SKM-1 (cell line): ENCODE measurements around the gene CHST15.
"Not testable (repeated sequence)": the region's sequence is repeated elsewhere in the genome, so short reads cannot be mapped to it uniquely, and the experiment has no call there.

Experiments
- DNase-seq: peaks from one replicate; lab custom pipeline; 2025; ENCODE audit not compliant: unreplicated experiment; lab: John Stamatoyannopoulos, UW

The CHST15 gene

DNA sequence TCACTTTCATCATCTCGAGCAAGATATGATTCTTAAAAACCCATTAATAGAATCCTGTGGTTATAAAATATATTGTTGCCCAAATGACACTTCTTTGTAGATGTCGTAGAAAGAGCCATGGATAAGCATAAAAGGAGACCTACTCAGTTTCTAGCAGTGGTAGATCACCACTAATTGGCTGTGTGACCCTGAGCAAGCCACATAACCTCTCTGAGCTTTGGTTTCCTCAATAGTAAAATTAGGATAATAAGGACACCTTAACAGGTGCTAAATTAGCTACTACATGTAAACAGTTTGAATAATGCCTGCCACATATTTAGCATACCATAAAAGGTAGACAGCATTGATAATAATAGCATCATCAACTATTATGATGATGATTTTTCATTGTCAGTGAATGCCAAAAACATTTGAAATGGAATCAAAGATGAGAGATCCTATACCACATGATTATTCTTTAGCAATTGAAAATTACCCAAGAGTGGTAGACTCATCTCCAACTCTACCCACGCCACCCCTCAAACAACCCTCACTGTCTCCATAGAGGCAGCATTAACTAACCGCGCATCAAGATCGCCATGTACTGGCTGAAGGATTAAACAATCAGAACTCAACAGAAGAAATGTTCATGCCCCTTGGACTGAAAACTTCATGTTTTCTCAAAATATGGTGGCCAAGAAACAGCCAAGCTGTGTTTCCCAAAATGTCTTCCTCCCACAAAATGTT is 45.8 kb downstream of the CHST15 start:
- no peak for DNase-seq

DNA sequence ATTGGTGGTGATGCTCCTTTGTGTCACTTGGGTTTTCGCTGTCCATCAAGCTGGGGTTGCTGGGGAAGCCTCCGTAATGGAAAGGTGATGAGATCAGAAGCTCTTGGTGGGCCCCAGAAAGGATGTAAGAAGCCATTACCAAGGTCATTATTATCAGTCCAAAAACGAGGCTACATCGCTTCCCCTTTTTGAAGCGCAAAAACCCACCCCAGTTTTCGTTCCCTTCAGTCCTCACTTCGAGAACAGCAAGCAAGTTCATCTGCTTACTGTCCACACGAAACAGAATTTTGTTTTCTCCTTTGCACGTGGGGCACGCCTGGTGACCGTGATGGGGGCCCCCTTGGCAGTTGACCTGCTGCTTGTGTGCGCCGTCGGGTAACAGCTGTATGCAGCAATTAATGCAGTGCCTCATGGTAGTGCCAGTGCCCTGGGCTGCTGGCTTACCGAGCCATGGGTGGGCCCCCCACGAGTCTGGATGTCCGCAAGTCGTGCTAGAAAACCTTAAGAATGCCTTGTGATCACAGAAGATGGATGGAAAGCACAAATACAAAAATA is 47.5 kb downstream of the CHST15 start:
- no peak for DNase-seq

DNA sequence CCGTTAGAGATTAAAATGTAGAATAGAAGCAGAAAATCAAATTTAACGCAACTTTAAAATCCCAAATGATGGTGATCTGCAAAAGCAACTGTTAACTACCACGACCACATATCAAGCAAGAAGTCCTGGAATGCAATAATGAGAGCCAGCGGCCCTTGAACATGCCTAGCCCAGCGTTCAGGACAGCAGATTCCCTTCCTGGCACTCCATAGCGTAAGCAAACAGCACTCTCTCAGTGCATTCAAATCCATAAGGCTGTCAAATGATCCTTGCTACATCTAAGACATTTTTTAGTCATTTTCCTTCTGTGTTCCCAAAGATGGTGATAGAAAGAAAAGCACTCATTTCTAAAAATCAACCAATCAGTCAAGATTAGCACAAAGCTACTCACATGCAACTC is 48.1 kb downstream of the CHST15 start:
- DNase-seq, result no peak

DNA sequence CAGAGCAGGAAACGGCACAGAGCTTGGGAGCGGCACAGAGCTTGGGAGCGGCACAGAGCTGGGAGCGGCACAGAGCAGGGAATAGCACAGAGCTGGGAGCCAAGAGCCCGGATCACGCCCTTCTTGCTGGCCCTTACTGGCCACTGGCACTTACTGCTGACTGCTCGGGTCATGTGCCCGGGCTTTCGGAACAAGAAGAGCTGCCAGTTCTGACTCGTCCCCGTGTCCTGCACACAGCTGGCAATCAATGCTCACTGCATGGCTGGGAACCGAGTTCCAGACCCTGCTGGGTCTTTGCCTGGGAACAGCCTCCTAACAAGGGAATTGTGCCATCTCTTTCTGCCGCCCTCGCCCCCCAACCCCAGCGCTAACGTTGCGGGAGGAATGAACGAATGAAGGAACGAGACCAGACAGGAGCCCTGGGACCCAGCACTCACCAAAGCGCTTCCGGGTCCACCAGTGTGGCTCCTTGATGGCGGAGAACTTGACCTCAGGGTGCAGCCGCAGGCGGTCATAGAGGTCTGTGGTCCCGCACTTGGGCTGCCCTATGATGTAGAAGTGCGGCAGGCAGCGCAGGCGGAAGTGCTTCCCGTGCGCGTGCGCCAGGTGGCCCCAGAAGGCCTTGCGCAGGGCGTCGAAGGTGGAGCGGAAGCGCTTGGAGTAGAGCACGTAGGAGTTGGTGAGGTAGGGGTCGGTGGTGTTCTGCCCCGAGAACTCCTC is 49.1 kb downstream of the CHST15 start:
- DNase-seq, result no peak

DNA sequence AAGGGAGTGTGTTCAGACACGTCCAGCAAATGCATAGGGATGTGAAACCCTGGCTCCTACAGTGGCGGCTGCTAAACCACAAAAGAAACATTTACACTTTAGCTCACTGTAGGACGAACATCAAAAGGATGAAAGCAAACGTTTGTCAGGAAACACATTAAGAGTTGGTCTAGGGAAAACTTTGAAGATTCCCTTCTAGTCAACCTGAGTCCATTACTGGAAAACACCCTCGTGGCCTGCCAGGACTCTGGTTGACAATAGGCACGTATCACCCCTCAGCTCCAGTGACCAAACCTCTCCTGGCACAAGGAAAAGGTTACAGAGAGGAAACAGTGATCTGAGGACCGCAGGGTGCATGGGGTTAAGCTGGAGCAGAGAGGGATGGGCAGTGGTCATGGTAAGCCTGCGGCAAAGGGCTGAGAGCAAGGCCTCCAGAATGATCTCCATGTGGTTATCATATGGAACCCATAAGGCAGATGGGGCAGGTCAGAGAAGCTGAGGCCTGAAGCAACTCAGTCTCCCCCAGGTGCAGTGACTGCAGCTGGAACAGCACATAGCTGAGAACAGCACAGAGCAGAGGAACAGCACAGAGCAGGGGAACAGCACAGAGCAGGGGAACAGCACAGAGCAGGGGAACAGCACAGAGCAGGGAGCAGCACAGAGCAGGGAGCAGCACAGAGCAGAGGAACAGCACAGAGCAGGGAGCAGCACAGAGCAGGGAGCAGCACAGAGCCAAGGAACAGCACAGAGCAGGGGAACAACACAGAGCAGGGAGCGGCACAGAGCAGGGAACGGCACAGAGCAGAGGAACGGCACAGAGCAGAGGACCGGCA is 49.9 kb downstream of the CHST15 start:
- DNase-seq, result no peak

DNA sequence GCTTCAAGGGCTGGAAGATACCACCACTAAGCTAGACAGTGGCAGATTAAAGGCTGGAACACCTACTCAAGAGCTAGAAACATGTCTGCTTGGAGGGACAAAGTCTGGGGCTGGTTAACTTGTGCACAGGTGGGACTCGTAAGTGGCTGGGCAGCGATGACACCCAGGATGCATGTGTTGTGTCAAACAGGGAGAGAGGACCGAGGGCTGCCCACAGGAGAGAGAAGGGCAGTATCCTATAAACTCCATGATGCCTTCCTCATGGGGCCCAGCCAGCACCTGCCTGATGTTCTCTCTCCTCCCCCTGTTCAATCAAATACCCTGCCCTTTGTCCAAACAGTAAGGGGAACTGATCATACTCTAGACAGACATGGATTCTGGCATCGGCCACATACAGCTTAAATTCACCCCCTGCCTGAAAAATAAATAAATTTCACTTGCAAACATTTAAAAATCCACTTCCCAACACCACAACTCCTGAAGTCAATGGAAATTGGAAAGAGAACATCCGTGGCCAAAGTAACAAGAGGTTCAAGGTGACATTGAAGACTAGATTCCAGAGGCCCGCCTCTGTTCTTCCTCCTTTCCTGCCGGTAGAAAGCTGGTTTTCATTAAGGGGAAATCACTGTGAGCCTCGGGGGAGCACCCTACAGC is 50.6 kb downstream of the CHST15 start:
- DNase-seq, result no peak

DNA sequence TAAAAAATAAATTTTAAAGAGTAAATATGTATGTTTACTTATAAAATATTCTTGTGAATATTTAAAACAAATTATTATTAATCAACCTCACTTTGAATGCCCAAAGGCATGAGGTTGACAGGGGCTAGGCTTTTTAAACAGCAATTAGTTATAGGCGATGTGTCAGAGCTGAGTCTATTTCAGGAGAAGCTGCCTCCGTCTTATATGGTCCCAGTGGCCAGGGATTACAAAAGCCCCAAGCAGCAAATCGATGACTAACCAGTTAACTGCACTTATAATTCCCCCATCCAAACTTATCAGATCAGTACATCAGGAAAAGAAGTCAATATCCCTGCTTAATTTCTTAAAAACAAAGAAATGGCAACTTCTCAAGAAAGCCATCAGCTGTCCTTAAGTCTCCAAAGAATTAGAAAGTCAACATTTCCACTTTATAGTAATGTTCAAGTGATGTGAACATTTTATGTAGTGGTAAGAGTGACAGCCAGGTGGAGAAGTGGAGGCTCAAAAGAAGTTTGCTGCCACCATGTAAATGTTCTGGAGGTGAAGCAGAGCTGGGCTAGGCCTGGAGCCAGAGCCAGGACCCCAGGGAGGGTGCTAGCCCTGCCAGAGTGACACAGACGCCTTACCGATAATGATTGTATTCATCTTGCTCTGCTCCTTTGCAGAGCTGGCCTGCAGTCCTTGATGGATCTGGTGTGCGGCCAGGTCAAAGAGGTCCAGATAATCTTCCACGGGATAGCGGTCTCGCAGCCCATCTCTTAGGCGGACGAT is 51.5 kb downstream of the CHST15 start:
- DNase-seq, result no peak

DNA sequence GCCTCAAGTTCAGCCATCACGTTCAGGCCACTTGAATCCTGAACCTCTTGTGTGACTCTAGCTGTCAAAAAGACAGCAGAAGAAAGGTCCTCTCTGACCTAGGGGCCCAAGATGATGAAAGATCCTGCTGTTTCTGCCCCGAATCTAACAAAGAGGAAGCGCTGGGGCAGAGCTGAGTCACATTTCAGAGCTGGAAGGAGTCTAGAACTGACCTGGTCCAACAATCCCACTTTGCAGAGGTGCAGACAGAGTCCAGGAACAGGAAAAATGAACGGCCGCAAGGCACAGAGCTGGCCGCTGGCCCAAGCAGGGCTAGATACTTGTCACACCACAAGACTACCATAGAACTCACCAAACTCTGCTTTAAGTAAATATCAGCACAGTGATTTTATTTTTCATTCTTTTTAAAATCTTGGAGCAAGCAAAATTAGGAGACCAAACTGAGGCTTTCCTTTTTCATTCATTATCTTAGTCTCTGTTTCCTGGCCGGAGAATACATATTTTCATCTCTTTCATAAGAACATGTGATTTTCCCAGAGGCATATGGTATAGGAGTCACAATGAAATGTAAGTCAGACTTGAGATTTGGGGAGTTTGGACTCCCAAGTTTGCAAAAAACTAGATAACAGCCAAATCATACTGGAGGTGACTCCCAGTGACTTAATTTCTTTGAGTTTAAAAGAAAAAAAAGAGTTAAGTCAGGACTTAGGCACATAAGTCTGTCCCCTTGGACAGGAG is 52.8 kb downstream of the CHST15 start:
- peak; percentile 53 for DNase-seq

DNA sequence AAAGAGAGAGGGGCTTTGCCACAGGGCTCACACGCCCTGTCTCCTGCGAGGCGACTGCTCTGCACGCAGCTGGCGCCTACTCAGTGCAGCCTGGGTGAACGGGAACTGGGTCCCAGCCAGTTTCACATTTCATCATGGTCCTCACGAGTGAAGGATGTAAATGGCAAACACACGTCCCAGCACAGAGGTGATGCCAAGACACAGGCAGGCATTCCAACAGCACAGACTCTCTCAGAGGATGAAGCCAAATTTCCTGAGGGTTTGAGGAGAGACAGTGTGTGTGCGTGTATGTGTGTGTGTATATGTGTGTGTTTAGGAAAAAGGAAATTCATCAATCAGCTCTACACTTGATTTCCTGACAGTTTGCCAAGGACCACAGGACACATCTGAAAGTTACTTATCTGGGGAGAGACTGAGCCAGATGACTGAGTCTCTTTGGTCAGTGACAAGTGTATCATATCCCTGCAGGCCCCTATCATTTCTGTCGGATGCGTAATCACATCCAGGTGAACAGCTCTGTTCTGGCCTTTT is 53.9 kb downstream of the CHST15 start:
- DNase-seq, result no peak

DNA sequence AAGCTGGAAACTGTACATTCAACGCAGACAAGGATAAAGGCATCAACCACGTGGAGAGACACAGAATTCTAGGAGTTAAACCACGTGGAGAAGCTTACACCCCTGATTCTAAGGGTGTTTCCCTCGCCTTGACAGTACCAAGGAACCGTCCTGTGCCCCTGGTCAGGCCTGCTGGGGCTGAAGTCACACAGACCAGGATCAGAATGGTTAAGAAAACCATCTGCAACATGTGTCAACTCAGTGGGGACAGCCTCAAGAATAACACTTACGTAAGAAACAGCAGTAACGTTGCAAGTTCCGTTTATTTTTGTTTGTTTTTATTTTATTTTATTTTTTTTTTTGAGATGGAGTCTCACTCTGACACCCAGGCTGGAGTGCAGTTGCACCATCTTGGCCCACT is 55.6 kb downstream of the CHST15 start:
- DNase-seq, result no peak

DNA sequence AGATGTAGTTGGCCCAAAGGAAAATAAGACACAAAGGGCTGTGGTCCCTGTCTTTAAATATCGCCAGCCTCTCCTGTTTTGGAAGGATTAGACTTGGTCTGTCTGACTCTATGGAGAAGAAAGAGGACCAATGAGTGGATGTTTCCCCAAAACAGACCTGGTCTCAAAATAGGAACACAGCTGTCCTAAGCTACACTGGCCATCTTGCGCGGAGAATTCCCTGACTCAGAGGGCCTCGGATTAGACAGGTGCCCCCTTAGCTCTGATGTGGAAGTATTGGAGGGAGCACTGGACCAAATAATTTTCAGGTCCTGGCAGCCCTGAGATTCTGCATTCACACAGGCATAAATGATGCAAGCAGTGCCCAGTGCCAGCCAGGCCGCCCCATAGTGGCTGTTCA is 56.1 kb downstream of the CHST15 start:
- no peak for DNase-seq

DNA sequence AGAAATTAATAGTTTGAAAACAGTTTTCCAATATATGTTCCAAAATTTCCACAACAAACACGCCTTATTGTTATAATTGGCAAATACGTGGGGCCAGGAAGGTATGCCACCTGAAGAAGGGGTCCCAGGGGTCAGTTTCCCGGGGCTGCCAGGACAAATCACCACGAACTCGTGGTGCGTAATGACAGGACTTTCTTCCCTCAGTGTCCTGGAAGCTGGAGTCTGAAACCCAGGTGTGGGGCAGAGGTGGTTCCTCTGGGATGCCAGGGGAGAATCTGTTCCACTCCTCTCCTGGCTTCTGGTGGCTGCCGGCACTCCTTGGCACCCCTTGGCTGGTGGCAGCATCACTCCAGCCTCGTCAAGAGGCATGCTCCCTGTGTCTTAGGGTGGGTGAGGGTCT is 56.7 kb downstream of the CHST15 start:
- DNase-seq, result no peak

DNA sequence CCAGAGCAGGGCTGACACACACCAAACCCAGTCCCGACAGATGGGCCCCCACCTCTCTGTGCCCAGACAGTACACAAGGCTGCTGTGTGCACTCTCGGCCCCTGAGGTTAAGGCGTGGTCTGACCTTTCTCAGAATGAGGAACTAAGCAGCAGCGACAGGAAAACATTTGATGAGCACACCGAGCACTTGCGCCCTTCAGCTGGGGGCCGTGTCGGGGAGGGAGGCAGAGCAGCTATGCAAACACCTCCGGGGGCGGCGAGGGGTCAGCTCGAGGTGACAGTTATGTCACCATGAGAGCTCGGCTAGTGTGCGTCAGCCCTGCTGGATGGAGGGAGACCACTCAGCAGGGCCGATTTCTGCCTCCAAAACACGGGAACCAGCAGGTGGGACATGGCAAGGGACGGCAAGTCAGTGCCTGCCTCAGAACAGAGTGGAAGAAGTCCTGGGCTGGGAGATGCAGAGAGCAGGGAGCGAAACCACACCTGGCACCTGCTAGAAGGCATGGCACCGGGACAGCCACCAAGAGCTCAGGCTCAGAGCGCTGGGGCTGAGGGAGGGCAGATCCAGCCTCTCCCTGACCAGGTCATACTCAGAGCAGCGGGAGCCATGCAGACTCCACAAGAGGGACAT is 57.4 kb downstream of the CHST15 start:
- DNase-seq, result peak; percentile 64

DNA sequence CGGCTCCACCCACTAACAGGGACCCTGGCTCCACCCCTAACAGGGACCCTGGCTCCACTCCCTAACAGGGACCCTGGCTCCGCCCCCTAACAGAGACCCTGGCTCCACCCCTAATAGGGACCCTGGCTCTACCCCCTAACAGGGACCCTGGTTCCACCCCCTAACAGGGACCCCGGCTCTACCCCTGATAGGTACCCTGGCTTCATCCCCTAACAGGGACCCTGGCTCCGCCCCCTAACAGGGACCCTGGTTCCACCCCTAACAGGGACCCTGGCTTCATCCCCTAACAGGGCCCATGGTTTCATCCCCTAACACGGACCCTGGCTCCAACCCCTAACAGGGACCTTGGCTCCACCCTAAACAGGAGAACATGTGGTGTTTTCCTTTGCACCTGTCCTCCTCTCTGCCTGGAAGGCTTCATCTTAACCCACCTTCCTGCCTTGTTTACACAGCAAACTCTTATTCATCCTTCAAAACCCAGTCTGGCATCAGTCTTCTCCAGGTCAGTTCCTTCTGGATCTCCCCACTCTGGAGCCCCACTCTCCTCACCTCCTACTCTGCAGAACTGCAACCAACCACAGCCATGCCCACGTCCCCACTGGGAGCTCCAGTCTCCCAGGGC is 58.0 kb downstream of the CHST15 start:
- DNase-seq, result no peak

DNA sequence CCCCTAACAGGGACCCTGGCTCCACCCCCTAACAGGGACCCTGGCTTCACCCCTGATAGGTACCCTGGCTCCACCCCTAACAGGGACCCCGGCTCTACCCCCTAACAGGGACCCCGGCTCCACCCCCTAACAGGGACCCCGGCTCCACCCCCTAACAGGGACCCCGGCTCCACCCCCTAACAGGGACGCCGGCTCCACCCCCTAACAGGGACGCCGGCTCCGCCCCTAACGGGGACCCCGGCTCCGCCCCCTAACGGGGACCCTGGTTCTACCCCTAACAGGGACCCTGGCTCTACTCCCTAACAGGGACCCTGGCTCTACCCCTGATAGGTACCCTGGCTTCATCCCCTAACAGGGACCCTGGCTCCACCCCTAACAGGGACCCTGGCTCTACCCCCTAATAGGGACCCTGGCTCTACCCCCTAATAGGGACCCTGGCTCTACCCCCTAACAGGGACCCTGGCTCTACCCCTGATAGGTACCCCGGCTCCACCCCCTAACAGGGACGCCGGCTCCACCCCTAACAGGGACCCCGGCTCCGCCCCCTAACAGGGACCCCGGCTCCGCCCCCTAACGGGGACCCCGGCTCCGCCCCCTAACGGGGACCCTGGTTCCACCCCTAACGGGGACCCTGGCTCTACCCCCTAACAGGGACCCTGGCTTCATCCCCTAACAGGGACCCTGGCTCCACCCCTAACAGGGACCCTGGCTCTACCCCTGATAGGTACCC is 58.7 kb downstream of the CHST15 start:
- DNase-seq, result not testable (repeated sequence)

DNA sequence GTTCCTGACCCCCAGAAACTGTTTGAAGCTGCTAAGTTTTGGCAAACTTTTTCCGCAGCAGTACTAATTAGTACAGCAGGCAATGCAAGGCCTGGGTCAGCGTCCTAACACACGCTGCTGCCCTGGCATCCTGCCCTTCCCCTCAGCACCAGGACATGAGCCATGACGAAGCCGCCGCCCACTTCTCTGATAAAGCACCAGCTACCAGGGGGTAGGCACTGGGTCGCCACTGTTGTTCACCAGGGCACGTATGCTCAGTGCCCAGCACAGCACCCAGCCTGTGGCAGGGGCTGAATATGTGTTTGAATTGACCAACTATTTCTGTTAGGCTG is 59.5 kb downstream of the CHST15 start:
- DNase-seq, result no peak

DNA sequence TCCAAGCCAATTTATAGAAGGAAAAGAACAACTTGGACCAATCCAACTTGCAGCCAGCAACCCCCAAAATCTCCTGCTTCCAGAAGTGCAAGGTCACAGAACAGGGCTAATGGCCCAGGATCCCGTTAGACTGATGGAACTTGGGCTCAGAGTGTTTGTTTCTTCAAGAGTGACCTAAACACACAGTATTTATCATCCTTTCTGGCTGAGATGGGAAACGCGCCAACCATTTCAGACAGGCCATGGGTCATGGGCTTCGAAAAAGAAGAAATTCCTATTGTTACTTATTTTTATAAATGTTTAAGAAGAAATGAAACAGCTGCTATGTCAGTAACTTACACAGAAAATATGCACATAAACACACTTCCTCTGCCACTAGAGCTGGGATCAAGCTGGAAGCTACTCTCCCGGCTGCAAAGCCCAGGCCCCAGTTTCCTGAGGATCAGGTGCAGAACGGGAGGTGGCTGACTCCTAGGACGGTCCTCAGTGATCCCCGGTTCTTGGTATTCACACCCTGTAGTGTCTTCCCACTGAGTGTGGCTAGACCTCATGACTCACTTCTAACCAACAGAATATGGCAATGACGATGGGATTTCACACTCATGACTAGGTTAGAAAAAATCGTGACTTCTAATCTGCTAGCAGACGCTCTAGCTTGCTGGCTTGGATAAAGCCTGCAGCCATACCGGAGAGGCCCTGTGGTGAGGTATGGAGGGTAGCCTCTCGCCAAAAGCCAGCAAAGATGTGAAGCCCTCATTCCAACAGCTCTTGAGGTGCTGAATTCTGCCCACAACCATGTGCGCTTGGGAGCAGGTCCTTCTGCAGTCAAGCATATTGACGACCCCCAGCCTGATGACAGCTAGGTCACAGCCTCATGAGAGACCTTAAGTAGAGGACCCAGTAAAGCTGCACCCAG is 60.2 kb downstream of the CHST15 start:
- no peak for DNase-seq
